ENCODE results near the gene WWOX.

DNA sequence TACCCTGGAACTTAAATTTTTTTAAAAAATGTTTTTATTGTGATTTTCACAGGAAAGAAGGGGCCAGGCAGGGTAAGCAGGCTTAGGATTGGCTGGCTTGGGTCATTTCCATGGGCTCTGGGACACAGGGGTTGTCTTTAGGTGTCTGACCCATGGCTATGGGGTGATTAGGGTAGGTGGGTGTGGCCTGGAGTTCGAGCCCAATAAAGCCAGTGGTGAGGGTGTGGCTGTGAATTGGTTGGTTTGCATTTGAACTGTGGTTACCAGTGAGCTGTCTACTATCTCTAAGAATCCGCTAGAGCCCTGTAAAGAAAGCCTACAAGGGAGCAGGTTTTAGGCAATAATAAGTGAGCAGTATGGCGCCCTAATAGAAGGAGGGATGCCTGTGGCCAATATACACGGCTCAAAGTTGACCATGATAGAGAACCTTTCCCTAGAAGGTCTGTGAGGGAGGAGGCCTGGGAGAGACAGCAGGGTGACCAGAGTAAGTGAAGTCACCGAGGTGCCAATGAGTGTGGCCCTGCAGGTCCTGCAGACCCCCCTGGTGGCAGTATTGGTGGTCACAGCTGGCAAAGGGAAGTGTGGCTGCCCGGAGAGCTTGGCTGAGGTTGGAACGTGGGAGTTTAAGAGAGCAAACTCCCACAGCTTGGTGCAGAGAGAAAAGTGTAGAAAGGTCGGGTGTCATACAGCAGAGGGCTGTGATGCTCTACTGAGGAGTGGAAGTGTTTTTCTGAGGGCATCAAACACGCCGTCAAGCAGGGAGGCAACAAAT lies 454.0 kb downstream of the WWOX start:
- TF ChIP-seq, protein P1, sequence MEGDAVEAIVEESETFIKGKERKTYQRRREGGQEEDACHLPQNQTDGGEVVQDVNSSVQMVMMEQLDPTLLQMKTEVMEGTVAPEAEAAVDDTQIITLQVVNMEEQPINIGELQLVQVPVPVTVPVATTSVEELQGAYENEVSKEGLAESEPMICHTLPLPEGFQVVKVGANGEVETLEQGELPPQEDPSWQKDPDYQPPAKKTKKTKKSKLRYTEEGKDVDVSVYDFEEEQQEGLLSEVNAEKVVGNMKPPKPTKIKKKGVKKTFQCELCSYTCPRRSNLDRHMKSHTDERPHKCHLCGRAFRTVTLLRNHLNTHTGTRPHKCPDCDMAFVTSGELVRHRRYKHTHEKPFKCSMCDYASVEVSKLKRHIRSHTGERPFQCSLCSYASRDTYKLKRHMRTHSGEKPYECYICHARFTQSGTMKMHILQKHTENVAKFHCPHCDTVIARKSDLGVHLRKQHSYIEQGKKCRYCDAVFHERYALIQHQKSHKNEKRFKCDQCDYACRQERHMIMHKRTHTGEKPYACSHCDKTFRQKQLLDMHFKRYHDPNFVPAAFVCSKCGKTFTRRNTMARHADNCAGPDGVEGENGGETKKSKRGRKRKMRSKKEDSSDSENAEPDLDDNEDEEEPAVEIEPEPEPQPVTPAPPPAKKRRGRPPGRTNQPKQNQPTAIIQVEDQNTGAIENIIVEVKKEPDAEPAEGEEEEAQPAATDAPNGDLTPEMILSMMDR (IDR thresholded peaks at IDR 0.05) = no peak
- no peak for TF ChIP-seq POLR2A (IDR thresholded peaks at IDR 0.05)
